B cell (primary cell): ENCODE measurements around the gene KLK13.

Experiments used
- CTCF ChIP-seq: fragments of 200-600 bp; IDR thresholded peaks from one replicate; pipeline ENCODE4 v1.8.0; 2022; ENCODE audit warnings: antibody characterized with exemption, mild to moderate bottlenecking
- EZH2 ChIP-seq: IDR thresholded peaks from 2 replicates; pipeline ENCODE4 v1.6.1; 2012; ENCODE audit warnings: borderline replicate concordance, low read depth, mild to moderate bottlenecking, moderate library complexity, low read length; ENCODE audit not compliant: insufficient read depth, poor library complexity, severe bottlenecking

GRCh38 chr19:51114087-51114729, 49.3 kb upstream of the KLK13 start:
- no peak for TF ChIP-seq CTCF
- TF ChIP-seq EZH2 = no peak
